ENCODE measurements around the gene PDE8A. TPM values are rescaled to one million over a fixed set of nuclear protein-coding genes. Genes with fewer than 3 reads are reported as not detected.
"Not testable (repeated sequence)": the region's sequence is repeated elsewhere in the genome, so short reads cannot be mapped to it uniquely, and the experiment has no call there.

PDE8A gene
- total RNA-seq, 1 donor from 2014 or later: 22.9 TPM

- Histone ChIP-seq H3K4me1 (peaks cover 0 to 6% of the 10 kb centered on the region in 2 donors), H3K4me3 (peak overlapping the region; percentile 94 to 98), H3K27me3 (no peaks in the 10 kb centered on the region), H3K36me3 (no peaks in the 10 kb centered on the region), H3K9me3 (no peaks in the 10 kb centered on the region), H3K27ac (peak overlapping the region; percentile 92 to 94)
- TF ChIP-seq, protein P1, sequence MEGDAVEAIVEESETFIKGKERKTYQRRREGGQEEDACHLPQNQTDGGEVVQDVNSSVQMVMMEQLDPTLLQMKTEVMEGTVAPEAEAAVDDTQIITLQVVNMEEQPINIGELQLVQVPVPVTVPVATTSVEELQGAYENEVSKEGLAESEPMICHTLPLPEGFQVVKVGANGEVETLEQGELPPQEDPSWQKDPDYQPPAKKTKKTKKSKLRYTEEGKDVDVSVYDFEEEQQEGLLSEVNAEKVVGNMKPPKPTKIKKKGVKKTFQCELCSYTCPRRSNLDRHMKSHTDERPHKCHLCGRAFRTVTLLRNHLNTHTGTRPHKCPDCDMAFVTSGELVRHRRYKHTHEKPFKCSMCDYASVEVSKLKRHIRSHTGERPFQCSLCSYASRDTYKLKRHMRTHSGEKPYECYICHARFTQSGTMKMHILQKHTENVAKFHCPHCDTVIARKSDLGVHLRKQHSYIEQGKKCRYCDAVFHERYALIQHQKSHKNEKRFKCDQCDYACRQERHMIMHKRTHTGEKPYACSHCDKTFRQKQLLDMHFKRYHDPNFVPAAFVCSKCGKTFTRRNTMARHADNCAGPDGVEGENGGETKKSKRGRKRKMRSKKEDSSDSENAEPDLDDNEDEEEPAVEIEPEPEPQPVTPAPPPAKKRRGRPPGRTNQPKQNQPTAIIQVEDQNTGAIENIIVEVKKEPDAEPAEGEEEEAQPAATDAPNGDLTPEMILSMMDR (IDR thresholded peaks at IDR 0.05): peak; percentile 35 to 69 (median 38)
- intact Hi-C loops (cut with DNase I): loop anchor here (1.0 to 5.0 kb wide), 6 partner anchors 11 to 380 kb away; partner anchors contain the start of genes NMB and ZSCAN2
- peak; percentile 80 to 96 for DNase-seq (ENCODE audit: low spot score in 2 of 2)
These were observed 474 bp upstream of the PDE8A start for GRCh38 chr15:84981054-84981710.

DNA sequence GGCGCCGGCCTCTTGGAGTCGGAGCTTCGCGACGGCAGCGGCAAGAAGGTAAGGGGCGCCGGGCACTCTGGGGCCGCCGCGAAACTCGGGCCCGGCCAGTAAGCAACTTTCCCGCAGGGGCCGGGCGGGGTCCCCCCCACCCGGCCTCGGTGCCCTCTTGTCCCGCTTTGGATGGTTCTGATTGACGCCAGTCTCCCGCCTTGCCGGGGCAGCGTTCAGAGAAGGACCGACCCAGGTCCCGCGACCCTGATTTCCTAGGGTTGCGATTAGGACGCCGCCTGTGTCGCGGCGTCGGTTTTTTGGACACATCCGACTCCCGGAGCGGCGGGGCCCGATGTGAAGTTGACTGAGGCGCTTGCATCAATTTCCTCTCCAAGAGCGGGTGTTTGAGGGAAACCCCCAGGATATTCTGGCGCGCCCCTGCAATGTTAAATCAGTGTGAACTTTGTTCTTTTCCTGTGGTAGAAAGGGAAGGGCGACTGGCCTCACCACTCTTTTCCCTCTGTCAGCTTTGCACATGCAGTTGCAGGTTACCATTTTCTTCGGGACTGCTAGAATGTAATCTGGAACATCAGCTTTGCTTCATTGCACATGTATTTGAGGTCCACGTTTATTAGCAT, 755 bp downstream of the PDE8A start:
- no peaks in the 10 kb centered on the region for H3K36me3 ChIP-seq
- H3K27ac ChIP-seq: peak overlapping the region; percentile 92 to 94
- H3K4me3 ChIP-seq: peak overlapping the region; percentile 94 to 98
- H3K27me3 ChIP-seq: no peaks in the 10 kb centered on the region
- DNase-seq (ENCODE audit: low spot score in 2 of 2): peak in 1 of 2 donors; percentile 70
- TF ChIP-seq, protein P1 (IDR thresholded peaks at IDR 0.05): no peak
- no peaks in the 10 kb centered on the region for H3K9me3 ChIP-seq
- intact Hi-C loops (cut with DNase I): loop anchor here (5.0 kb wide), 1 partner anchor 325 kb away; the partner anchor contains the start of gene NMB
- H3K4me1 ChIP-seq: peaks cover 0 to 6% of the 10 kb centered on the region in 2 donors

DNA sequence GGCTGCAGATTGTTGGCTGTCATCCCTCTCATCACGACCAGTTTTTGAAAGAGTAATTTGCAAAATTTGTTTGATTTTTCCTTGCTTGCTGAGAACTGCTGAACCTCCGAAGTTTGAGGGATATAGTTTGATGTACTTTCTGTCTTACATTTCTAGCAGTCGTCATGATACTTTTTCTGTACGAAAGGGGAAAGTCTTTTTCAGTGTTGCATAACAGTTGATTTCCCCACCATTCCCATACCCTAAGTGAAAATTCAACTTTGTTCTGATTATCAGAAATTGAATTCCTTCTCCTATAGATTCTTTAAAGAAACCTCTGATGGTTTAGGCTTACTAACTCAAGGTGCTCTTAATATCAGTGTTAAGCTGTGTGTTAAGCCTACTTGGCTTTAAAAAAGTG, 1.6 kb downstream of the PDE8A start:
- peaks cover 0 to 6% of the 10 kb centered on the region in 2 donors for H3K4me1 ChIP-seq

DNA sequence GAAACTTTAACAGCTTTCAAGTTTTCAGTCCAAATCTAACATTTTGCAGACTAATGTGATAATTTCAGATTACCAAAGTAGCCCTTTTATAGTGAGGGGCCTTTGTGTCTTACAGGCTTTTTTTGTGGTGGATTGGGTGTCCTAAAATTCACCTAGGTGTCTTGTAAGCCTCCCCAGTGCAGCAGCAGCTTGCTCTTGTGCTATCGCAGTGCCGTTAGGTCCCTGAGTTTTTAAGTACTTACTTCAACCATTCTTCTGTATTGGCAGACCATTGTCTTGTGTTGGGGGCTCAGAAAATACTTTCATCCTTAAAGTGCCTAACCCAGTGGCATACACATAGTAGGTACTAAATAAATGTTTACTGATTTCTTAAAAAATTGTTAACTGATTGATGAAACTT, 2.1 kb downstream of the PDE8A start:
- intact Hi-C loops (cut with DNase I): loop anchor here (5.0 kb wide), 1 partner anchor 326 kb away; the partner anchor contains the start of gene NMB
- H3K9me3 ChIP-seq: no peaks in the 10 kb centered on the region
- H3K4me3 ChIP-seq: peak overlapping the region in 1 of 2 donors; percentile 94
- TF ChIP-seq, protein P1 (IDR thresholded peaks at IDR 0.05): no peak
- no peaks in the 10 kb centered on the region for H3K36me3 ChIP-seq
- DNase-seq (ENCODE audit: low spot score in 2 of 2): no peak
- H3K27me3 ChIP-seq: no peaks in the 10 kb centered on the region
- peaks cover 0 to 6% of the 10 kb centered on the region in 2 donors for H3K4me1 ChIP-seq
- H3K27ac ChIP-seq: no peak overlapping the region

More for the DNA sequence above, 1.6 kb downstream of the PDE8A start:
- intact Hi-C loops (cut with DNase I): loop anchor here (5.0 kb wide), 1 partner anchor 326 kb away; the partner anchor contains the start of gene NMB
- Histone ChIP-seq H3K36me3 (no peaks in the 10 kb centered on the region), H3K9me3 (no peaks in the 10 kb centered on the region), H3K4me3 (peak overlapping the region; percentile 94 to 98), H3K27me3 (no peaks in the 10 kb centered on the region), H3K27ac (no peak overlapping the region)
- TF ChIP-seq, protein P1 (IDR thresholded peaks at IDR 0.05): no peak
- no peak for DNase-seq (ENCODE audit: low spot score in 2 of 2)

DNA sequence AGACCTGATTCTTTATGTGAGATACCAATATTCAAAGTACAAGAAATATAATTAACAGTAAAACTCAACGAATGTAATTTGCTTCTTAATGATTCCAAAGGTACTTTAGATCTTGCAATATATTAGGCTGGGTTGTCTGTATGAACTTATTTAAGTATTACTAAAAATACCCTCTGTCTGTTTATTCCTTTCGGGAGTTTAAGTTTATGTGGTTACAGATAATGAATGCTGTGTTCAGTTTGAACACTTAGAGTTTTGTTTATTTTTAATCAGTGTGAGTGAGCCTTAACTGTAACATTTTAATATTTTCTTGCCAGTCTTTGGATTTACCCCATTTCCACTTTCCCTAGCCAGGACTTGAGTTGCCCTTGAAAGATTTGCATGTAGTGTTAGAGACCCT, 3.5 kb downstream of the PDE8A start:
- intact Hi-C loops (cut with DNase I): no loop called here
- Histone ChIP-seq H3K4me1 (peaks cover 0 to 8% of the 10 kb centered on the region in 2 donors), H3K9me3 (no peaks in the 10 kb centered on the region), H3K36me3 (no peaks in the 10 kb centered on the region), H3K4me3 (no peak overlapping the region), H3K27ac (no peak overlapping the region), H3K27me3 (no peaks in the 10 kb centered on the region)
- no peak for DNase-seq (ENCODE audit: low spot score in 2 of 2)
- TF ChIP-seq, protein P1 (IDR thresholded peaks at IDR 0.05): no peak

- intact Hi-C loops (cut with DNase I): not testable (repeated sequence)
These were observed 5.7 kb downstream of the PDE8A start for GRCh38 chr15:84987351-84987750.

More at GRCh38 chr15:84987351-84987750, 5.7 kb downstream of the PDE8A start:
- H3K36me3 ChIP-seq; H3K27ac ChIP-seq; H3K4me3 ChIP-seq; DNase-seq (ENCODE audit: low spot score in 2 of 2); H3K27me3 ChIP-seq; H3K9me3 ChIP-seq: not testable (repeated sequence)
- H3K4me1 ChIP-seq: peaks cover 3 to 17% of the 10 kb centered on the region in 2 donors

Data from ascending aorta (tissue), 2 donors.